ENCODE data around the gene TMEM217.

- TF ChIP-seq ZBTB33 (IDR thresholded peaks at IDR 0.05; ENCODE audit: borderline replicate concordance, low read depth) (no peak), CTCF (IDR thresholded peaks at IDR 0.05) (no peak), MAX (IDR thresholded peaks at IDR 0.05; ENCODE audit: low read depth) (no peak), EP300 (IDR thresholded peaks at IDR 0.05; ENCODE audit: borderline replicate concordance in 1 of 2, low read depth in 1 of 2, low read length in 1 of 2) (no peak), SIN3A (IDR thresholded peaks at IDR 0.05; ENCODE audit: borderline replicate concordance, low read depth, low read length) (no peak), MXI1 (IDR thresholded peaks at IDR 0.05; ENCODE audit: low read depth, low read length) (no peak), USF2 (IDR thresholded peaks at IDR 0.05; ENCODE audit: borderline replicate concordance, low read depth, low read length) (no peak), REST (IDR thresholded peaks at IDR 0.05; ENCODE audit: low read depth, low read length) (no peak), YY1 (IDR thresholded peaks at IDR 0.05; ENCODE audit: low read depth) (no peak), FOXJ3 (CRISPR knock-in tag; IDR thresholded peaks at IDR 0.05) (no peak), POLR2AphosphoS5 (IDR thresholded peaks at IDR 0.05; ENCODE audit: low read depth, low read length) (no peak), GABPA (IDR thresholded peaks at IDR 0.05; ENCODE audit: low read depth) (no peak), FOXM1 (IDR thresholded peaks at IDR 0.05; ENCODE audit: low read depth) (no peak), ELF1 (IDR thresholded peaks at IDR 0.05) (no peak)
These were observed 83.2 kb downstream of the TMEM217 start for GRCh38 chr6:37174515-37175331.

Measured in SK-N-SH (cell line).